C4-2B (cell line): ENCODE measurements around the gene LDB2.

ENCODE experiments used
- H3K27ac ChIP-seq: fragments of 450-650 bp; 2 replicates; pipeline ENCODE4 v1.5.1; 2017
- ZFX ChIP-seq: fragments of 450-650 bp; IDR thresholded peaks from 2 replicates; pipeline ENCODE4 v1.6.1; 2017
- TF ChIP-seq, protein P1 (sequence below): fragments of 450-650 bp; conservative IDR thresholded peaks from 2 replicates; pipeline ENCODE4 v1.5.1; 2017; ENCODE audit warnings: mild to moderate bottlenecking

LDB2 gene

DNA sequence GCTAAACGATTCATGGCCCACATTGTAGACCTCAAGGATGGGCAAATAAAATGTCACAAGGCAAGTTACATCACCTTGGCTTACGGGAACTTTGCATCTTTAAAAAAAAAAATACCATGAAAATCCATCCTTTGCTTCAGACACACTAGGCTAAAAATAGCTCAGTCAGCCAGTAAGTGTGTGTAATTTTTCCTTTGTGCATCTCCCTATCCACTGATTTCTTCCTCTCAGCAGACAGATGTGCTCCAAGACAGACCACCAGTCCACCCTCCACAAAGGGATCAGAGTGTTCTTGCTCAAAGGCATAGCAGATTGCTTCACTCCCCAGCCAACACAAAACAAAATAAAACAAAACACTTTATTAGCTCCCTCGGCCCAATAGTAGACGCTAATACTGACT, 14.6 kb downstream of the LDB2 start:
- TF ChIP-seq, protein P1, sequence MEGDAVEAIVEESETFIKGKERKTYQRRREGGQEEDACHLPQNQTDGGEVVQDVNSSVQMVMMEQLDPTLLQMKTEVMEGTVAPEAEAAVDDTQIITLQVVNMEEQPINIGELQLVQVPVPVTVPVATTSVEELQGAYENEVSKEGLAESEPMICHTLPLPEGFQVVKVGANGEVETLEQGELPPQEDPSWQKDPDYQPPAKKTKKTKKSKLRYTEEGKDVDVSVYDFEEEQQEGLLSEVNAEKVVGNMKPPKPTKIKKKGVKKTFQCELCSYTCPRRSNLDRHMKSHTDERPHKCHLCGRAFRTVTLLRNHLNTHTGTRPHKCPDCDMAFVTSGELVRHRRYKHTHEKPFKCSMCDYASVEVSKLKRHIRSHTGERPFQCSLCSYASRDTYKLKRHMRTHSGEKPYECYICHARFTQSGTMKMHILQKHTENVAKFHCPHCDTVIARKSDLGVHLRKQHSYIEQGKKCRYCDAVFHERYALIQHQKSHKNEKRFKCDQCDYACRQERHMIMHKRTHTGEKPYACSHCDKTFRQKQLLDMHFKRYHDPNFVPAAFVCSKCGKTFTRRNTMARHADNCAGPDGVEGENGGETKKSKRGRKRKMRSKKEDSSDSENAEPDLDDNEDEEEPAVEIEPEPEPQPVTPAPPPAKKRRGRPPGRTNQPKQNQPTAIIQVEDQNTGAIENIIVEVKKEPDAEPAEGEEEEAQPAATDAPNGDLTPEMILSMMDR: no peak
- TF ChIP-seq ZFX: no peak
- no peak overlapping the region for H3K27ac ChIP-seq

DNA sequence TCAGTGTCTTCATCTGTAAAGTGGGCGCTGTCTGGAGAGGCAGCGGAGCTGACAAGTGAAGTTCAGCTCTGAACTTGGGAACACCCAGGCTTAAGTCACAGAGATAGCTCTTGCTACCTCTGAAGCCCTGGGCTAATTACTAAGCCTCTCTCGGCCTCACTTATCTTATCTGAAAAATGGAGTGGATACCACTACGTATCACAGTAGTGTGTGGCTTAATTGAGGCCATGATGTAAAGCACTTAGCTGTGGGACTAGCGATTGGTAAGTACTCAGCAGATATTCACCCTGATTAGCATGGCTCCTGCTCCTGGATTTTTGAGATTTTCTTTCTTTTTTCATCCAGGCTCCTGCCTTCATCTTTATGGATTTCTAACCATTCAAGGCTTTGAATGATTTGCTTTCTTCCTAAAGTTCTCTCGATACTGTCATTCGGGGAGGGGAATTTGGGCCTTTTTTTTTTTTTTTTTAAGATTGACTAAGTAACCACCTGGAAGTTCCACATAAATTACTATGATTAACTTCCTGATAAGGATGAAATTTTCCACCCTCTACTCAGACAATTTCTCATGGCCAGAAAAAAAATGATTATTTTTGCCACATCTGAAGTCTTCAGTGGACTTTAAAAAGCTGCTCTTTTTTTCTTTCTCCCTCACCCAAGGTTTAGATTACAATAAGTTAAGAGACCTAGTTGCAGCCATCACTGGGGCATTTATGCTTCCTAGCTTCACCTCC, 17.1 kb downstream of the LDB2 start:
- no peak for TF ChIP-seq ZFX
- TF ChIP-seq, protein P1: no peak
- H3K27ac ChIP-seq: no peak overlapping the region

DNA sequence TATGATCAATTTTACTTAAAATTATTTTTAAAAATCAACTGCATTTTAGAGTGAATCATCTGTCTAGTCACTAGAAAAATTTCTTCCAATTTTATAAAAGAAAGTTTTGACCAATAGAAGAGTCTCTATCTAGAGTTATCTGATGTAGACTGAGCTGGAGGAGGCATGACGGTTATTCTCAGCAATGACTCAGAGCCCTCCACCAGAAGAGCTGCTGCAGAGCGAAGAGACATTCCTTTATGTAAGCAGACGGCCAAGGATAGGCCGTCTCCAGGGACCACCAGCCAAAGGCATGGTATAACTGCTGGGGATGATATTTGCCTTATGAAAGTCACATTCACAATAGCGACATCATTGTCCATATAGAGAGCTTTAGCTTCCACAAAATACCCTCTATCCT, 23.0 kb downstream of the LDB2 start:
- no peak overlapping the region for H3K27ac ChIP-seq
- TF ChIP-seq, protein P1: no peak
- no peak for TF ChIP-seq ZFX

DNA sequence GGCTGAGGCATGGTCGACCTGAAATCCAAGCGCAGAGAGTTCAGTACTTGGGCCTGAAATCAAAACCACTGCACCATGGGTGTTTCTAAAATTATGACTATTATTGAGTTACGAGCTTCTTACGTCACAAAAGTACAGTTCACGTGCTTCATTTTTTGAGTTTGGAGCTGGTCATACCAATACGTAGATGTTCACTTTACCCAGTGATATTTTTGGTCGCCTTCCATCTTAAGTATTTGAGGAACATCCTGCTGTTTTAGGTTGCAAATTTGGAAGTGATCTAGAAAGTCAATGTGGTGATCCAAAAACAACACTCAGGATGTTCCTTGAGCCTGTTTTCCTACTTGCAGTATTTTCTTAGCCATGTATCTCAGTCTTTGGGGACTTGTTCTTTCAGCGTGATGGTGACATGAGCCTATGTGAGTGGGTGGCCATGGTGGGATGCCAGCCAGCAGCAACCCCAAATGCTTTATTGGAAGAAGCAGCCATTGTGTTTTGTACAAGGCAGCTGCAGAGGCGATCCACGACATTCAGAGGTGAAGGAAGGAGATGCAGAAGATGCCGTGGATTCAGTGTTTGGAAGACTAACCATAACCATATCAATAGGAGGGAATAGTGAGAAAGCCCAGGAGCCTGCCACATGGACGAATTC, 28.7 kb downstream of the LDB2 start:
- TF ChIP-seq, protein P1: no peak
- TF ChIP-seq ZFX: no peak
- H3K27ac ChIP-seq: no peak overlapping the region

DNA sequence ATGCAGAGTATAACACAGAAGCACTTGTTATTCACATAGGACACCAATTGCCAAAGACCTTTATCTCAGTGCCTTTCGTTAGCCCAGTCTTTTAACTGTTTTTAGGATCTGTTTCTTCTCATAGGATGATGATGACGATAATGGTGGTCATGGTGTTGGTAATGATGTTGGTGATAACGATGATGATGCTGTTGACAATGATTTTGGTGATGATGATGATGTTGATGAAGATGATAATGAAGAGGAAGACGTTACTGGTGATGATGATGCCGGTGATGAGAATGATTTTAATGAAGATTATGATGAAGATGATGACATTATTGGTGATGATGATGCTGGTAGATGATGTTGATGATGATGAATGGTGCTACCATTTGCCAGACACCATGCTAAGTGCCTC, 29.8 kb downstream of the LDB2 start:
- TF ChIP-seq, protein P1: no peak
- TF ChIP-seq ZFX: no peak
- H3K27ac ChIP-seq: no peak overlapping the region

DNA sequence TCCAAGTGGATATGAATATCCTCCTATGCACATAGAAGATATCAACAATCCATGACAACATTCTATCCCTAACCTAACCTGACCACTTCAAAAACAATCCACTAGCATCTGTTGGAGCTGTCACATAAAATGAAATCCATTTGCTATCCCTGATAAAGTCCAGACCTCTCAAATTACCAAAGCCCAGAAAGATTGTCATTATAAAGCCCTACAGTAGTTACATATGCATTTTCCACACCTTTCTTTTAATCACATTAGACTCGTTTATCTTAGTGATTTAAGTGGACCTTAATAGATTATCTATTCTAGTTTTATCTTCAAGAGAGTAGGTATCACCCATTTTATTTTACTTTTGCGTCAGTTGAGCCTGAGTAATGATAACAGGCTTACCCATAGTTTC, 30.6 kb downstream of the LDB2 start:
- TF ChIP-seq, protein P1: no peak
- no peak for TF ChIP-seq ZFX
- no peak overlapping the region for H3K27ac ChIP-seq

DNA sequence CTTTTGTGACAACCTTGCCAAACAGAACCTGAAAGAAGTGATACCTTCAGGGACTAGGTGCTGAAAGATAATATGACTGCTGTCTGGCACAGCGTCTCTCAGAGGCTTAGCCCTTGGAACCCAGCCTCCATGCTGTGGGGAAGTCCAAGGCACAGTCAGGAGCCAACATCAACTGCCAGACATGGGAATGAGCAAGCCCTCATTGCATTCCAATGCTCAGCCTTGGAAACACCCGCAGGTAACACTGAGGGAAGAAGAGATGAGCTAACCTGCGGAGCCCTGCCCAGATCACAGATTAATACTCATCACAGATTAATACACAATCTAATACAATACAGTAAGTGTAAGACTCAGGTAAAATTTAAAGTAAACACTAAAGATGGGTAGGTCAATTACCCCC, 31.5 kb downstream of the LDB2 start:
- no peak for TF ChIP-seq ZFX
- TF ChIP-seq, protein P1: no peak
- H3K27ac ChIP-seq: no peak overlapping the region
